A673 (cell line): ENCODE data around the gene MRPL27.

Experiments
- CTCF ChIP-seq: fragments of 300-800, 200-600 bp; sonication (generic); conservative IDR thresholded peaks from 2 replicates; pipeline ENCODE4 v1.5.1; 2017; ENCODE audit warnings: low read depth, mild to moderate bottlenecking, antibody characterized with exemption, low read length, moderate library complexity, mixed read lengths
- EZH2 ChIP-seq: fragments of 200-600 bp; sonication (generic); IDR thresholded peaks from 2 replicates; pipeline ENCODE4 v1.6.1; 2017; ENCODE audit warnings: borderline replicate concordance, low read depth, mild to moderate bottlenecking, mixed read lengths, antibody characterized with exemption, low read length; ENCODE audit not compliant: poor library complexity, severe bottlenecking

- TF ChIP-seq CTCF (no peak), EZH2 (no peak)
Measured at GRCh38 chr17:50386510-50386909, 13.5 kb upstream of the MRPL27 start.
